ENCODE data around the gene CALN1. TPM values are rescaled to one million over a fixed set of nuclear protein-coding genes. Genes with fewer than 3 reads are reported as not detected.

CALN1 gene
- total and polyA plus RNA-seq, 2 of the 8 experiments (the other 6 are each of a cell fraction or from before 2014, with no cell fraction given): 6.4 to 15.2 TPM

GRCh38 chr7:72235351-72235750 is 176.8 kb downstream of the CALN1 start (continued):
- no peak for TF ChIP-seq EP300 (IDR thresholded peaks at IDR 0.05; ENCODE audit: borderline replicate concordance in 1 of 2, low read depth in 2 of 2, low read length in 2 of 2)
- no peak for TF ChIP-seq CBX8 (IDR thresholded peaks at IDR 0.05; ENCODE audit: borderline replicate concordance, low read depth, low read length)
- TF ChIP-seq SP4 (IDR thresholded peaks at IDR 0.05; ENCODE audit: low read length): no peak
- TF ChIP-seq PHF8 (conservative IDR thresholded peaks at IDR 0.05; ENCODE audit: low read depth, low read length): no peak
- TF ChIP-seq CHD2 (IDR thresholded peaks at IDR 0.05; ENCODE audit: low read length): no peak
- TF ChIP-seq CREB1 (IDR thresholded peaks at IDR 0.05): no peak
- TF ChIP-seq RFX5 (IDR thresholded peaks at IDR 0.05; ENCODE audit: borderline replicate concordance, low read depth, low read length): no peak
- TF ChIP-seq EZH2 (IDR thresholded peaks at IDR 0.05; ENCODE audit: low read depth, low read length, severe bottlenecking): no peak
- TF ChIP-seq, protein P1, sequence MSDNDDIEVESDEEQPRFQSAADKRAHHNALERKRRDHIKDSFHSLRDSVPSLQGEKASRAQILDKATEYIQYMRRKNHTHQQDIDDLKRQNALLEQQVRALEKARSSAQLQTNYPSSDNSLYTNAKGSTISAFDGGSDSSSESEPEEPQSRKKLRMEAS (IDR thresholded peaks at IDR 0.05): no peak
- no peak for TF ChIP-seq KDM1A (IDR thresholded peaks at IDR 0.05; ENCODE audit: borderline replicate concordance, low read length)
- TF ChIP-seq TAF7 (optimal IDR thresholded peaks at IDR 0.05; ENCODE audit: borderline replicate concordance, low read depth, low read length): no peak
- TF ChIP-seq ATF3 (IDR thresholded peaks at IDR 0.05; ENCODE audit: insufficient read depth, low read depth, low read length): no peak
- TF ChIP-seq GABPA (IDR thresholded peaks at IDR 0.05; ENCODE audit: borderline replicate concordance, insufficient read depth, low read length): no peak

Data from H1 (cell line).